Measurements from ENCODE around the gene HORMAD2. TPM values are rescaled to one million over a fixed set of nuclear protein-coding genes. Genes with fewer than 3 reads are reported as not detected.

The HORMAD2 gene, protein sequence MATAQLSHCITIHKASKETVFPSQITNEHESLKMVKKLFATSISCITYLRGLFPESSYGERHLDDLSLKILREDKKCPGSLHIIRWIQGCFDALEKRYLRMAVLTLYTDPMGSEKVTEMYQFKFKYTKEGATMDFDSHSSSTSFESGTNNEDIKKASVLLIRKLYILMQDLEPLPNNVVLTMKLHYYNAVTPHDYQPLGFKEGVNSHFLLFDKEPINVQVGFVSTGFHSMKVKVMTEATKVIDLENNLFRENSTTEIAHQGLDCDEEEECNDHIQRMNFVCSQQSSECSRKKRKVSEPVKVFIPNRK
- total RNA-seq, result not detected
- long read RNA-seq, result 0 reads

DNA sequence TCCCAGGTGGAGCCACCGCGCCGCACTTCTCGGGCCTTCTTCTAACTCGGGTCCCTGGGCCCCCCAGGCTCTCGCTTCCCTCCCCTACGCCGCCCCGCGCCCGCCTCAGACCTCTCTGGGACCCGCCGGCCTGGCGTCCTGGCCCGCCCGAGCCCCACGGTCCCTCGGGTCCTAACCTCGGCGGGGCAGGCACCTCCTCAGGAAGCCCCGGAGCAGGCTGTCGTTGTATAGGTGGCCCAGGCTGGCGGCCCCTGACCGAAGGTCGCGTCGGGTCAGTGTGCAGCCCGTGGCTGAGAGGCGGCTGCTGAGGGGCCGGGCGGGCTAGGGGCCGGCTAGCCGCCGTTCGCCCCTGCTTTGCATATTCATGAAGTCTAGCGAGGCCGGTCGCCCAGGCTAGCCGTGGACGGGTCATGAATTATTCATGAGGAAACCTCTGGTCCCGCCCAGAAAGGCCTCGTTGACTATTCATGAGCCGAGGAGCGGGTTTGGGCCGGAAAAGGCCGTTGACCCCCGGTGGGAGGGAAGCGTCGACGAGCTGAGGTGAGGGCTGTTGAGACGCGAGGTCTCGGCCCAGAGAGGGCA, at the start of gene HORMAD2:
HORMAD2 (plus strand) TSS at position 513 of the 582 bp plus-strand sequence. CDS start 13,489 bp downstream, outside the sequence.
- Histone ChIP-seq H3K9me3 (no peaks in the 10 kb centered on the region), H3K4me3 (peak within 1 kb of the TSS; percentile 41), H3K27me3 (peaks cover 18% of the 10 kb centered on the region), H3K36me3 (no peaks in the 10 kb centered on the region), H3K4me1 (no peaks in the 10 kb centered on the region), H3K27ac (no peak within 1 kb of the TSS)
- TF ChIP-seq, protein P1, sequence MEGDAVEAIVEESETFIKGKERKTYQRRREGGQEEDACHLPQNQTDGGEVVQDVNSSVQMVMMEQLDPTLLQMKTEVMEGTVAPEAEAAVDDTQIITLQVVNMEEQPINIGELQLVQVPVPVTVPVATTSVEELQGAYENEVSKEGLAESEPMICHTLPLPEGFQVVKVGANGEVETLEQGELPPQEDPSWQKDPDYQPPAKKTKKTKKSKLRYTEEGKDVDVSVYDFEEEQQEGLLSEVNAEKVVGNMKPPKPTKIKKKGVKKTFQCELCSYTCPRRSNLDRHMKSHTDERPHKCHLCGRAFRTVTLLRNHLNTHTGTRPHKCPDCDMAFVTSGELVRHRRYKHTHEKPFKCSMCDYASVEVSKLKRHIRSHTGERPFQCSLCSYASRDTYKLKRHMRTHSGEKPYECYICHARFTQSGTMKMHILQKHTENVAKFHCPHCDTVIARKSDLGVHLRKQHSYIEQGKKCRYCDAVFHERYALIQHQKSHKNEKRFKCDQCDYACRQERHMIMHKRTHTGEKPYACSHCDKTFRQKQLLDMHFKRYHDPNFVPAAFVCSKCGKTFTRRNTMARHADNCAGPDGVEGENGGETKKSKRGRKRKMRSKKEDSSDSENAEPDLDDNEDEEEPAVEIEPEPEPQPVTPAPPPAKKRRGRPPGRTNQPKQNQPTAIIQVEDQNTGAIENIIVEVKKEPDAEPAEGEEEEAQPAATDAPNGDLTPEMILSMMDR (IDR thresholded peaks at IDR 0.05), result no peak
- intact Hi-C loops (cut with DNase I), result no loop called here
- DNase-seq (peak; percentile 81), ATAC-seq (peak; percentile 89)

DNA sequence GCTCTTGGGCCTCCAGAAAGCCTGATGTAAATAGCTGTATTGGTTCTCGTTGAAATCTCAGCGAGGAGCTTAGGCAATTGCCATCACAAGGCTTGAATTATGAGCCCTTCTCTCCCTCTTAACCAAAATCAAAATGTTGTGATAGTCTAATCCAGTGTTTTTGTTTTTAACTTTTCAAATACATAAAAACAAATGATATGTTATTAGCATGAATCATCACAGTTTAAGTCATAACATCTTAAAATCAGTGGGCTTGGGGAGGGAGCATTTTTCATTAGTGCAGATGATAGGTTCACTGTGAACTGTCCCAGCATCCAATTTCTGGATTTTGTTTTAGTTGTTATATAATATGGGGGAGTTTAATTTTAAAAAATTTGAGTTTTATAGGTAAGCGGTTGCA, 48.9 kb upstream of the HORMAD2 start:
- Histone ChIP-seq H3K36me3 (peaks cover 22% of the 10 kb centered on the region), H3K27me3 (no peaks in the 10 kb centered on the region), H3K4me1 (peaks cover 6% of the 10 kb centered on the region), H3K9me3 (no peaks in the 10 kb centered on the region), H3K27ac (no peak overlapping the region), H3K4me3 (no peak overlapping the region)
- TF ChIP-seq, protein P1 (IDR thresholded peaks at IDR 0.05), result no peak
- ATAC-seq, result no peak
- DNase-seq, result no peak
- intact Hi-C loops (cut with DNase I), result no loop called here

- DNase-seq, result no peak
- no peaks in the 10 kb centered on the region for H3K9me3 ChIP-seq
- TF ChIP-seq, protein P1 (IDR thresholded peaks at IDR 0.05), result no peak
- H3K36me3 ChIP-seq, result peaks cover 16% of the 10 kb centered on the region
- no peak overlapping the region for H3K27ac ChIP-seq
- no peaks in the 10 kb centered on the region for H3K27me3 ChIP-seq
- H3K4me3 ChIP-seq, result no peak overlapping the region
- H3K4me1 ChIP-seq, result peaks cover 4% of the 10 kb centered on the region
- intact Hi-C loops (cut with DNase I), result no loop called here
- ATAC-seq, result peak; percentile 48
These were observed 48.4 kb upstream of the HORMAD2 start for GRCh38 chr22:30031764-30032455.

DNA sequence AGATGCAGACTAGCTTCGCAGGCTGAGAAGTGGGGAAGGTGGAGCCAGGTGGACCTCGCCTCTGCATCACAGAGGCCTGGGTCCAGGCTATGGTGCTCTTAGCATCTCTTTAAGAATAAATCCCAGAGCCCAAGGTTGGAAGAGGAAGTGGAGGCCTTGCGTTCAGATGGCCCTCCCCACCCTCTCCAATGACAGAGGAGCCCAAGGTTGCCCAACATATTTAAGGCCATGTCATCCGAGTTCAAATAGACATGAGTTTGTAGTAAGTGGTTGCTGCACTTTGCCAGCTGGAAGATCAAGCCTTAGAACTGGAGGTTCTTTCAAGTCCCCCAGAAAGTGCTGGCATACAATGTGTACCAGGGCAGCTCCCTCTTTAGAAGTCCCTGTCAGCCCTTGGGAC, 47.1 kb upstream of the HORMAD2 start:
- Histone ChIP-seq H3K4me3 (no peak overlapping the region), H3K36me3 (peaks cover 5% of the 10 kb centered on the region), H3K4me1 (no peaks in the 10 kb centered on the region), H3K9me3 (no peaks in the 10 kb centered on the region), H3K27me3 (no peaks in the 10 kb centered on the region), H3K27ac (no peak overlapping the region)
- no peak for DNase-seq
- TF ChIP-seq, protein P1 (IDR thresholded peaks at IDR 0.05), result no peak
- peak; percentile 66 for ATAC-seq
- intact Hi-C loops (cut with DNase I), result no loop called here

DNA sequence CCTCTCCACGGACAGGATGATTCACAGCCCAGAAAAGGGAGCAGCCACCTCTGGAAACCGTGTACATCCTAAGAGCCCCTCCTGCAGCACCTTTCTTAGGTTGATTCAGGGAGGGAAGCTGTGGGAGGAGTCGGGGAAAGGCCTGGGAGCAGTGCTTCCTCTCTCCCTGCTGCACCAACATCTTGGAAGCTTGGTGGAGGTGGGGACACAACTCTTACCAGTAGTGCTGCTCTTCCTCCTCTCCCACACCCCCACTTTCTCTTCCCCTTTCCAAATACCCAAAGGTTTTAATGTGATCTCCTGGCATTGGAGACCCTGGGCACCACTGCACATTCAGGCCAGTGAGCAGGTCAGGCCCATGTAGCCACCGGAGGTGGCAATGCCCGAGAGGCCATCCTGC, 46.4 kb upstream of the HORMAD2 start:
- H3K27ac ChIP-seq, result no peak overlapping the region
- TF ChIP-seq, protein P1 (IDR thresholded peaks at IDR 0.05), result no peak
- no peak overlapping the region for H3K4me3 ChIP-seq
- H3K27me3 ChIP-seq, result no peaks in the 10 kb centered on the region
- DNase-seq (no peak), ATAC-seq (peak; percentile 53)
- H3K4me1 ChIP-seq, result no peaks in the 10 kb centered on the region
- intact Hi-C loops (cut with DNase I), result no loop called here
- H3K9me3 ChIP-seq, result no peaks in the 10 kb centered on the region
- H3K36me3 ChIP-seq, result no peaks in the 10 kb centered on the region

Measured in upper lobe of right lung (tissue), 1 donor.